Stimulated activated CD4-positive, alpha-beta T cell treated with anti-CD3 and anti-CD28 coated beads, Interleukin-4, amount 100 ng/mL, for 48 hours (primary cell): Measurements from ENCODE around the gene SORL1.

Experiments used
- DNase-seq, 2 donors: peaks; one replicate each; pipeline ENCODE4 v3.0.0-alpha.2; 2020; ENCODE audit warnings: low read depth in 2 of 2

SORL1 gene

DNA sequence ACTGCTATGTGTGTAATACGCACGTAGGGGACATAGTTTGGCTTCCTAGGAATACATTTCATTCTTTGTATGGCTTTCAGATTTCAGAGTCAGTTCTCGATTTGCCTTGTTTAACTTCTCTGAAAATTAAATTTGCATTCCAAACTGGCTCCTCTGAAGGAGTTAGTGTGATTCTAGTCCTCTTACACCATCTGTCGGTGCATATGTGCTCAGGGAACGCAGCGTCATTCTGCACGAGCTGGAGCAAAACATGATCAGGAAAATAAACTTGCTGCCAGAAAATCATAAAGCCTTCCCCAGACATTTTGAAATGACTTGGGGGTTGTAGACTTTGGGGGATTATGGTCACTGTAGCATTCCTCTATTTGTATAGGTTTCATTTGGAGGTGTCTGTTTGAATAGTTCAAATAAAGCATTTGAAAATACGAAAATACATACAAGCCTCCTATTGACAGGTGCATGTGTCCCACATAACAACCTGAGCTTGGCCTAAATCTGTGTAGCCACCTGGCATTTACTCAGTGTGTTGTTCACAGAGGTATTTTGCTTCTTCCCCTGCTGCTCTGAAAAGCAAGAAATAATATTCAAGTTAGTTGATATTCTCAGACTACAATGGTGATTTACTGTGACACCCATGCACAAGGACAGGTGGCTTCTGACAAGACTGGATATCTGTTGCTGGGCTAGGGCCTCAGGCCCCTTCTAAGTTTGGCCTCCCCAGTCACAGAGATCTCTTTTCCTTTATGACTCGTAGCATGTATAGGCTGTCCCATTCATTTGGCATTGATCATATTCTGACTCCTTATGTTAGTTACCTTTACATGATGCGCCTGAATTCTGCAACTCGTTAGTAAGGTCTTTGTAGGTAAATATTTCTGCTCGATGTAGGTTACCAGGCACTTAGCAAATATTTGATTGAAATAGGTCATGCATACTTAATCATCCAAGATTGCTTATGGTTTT, 82.3 kb downstream of the SORL1 start:
- no peak for DNase-seq

DNA sequence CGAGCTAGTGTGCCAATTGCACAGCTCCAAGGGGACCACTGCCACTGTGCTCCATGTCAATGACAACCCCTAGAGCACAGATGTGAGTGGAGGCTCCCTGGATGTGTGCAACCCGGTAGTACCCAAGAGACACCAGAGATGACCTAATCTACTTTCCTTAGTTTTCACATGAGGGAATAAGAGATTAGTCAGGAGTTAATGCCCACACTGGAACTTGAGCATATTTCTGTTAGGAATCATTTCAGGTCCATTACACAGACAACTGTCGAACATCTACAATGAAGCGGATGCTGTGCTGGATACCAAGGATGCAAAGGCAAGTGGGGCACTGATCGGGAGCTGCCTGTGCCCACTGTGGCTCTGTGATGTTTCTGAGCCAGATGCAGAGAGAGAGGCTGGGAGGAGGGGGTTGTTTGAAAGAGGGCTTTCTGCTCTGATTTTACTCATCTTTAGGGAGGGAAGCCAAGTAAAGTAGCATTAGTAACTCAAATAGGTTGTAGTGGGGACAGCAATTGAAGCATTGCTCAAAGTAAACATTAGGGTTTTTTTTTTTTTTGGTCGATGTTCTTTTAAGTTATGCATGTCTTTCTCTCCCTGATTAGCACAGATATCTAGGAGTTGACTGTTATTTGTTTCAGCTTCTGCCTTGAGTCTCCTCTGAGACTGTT, 83.1 kb downstream of the SORL1 start:
- DNase-seq, result no peak

DNA sequence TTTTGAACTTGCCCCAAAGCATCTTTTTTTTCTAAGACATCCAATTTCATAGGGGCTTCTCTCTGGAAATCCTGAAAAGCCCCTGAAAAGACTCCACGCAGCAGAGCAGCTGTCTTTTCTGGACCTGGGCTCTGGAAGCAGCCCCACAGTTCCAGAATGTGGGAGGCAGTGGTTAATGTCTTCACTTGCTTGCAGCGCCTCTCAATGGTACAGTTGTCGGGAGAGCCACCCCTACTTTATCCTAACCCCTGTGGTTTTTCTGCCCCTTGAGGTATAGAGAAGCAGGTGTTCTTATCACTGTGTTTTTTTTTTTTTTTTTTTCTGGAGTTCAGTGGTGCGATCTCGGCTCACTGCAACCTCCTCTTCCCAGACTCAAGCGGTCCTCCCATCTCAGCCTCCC, 84.0 kb downstream of the SORL1 start:
- DNase-seq, result no peak

DNA sequence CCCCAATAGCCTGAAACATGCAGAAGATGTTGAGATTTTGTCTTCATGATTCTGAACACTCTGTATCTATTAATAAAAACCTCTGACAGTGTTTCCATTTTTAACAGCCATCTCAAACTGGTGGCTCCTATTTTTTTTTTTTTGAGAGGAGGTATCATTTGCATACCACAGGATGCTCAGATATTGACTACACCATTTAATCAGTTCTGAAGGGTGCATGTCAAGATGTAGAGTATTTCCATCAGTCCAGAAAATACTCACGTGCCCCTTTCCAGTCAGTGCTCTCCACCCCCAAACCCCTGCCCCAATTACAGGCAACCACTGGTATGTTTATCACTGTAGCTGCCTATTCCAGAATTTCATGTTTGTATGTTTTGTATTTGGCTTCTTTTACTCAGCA, 85.9 kb downstream of the SORL1 start:
- DNase-seq, result no peak

DNA sequence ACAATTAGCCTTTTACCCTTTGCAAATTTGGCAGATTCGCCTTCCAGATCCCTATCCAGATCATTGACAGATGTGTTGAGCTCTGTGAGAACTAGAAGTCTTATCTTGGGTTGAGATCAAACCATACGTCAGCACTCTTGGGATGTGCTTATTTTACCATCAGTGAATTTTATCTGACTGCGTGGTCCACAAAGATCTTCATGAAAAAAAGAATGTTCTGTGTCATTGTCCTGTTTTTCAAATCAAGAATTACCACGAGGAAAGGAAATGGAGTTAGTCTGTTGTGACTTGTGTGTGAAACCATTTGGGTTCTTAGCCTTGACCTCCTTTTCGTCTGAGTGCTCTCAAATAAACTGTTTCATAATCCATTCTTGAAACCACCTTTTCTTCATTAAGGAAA, 86.9 kb downstream of the SORL1 start:
- DNase-seq, result no peak

DNA sequence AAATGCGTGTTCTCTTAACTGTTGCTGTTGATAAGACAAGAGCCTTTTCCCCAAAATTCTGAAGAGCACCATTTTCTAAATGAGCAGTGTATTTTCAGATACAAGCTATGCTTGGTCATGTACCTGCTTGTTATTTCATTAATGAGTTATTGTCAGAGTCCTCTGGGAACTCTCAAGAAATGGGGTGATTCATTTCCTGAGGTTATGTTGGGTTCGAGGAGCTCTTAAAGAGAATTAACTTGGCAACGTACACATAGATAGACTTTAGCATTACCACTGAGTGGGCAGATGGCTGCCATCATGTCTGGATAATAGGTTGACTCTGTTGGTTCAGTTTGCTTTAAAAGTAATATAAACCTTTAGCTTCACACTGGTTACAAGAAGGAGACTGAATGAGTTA, 88.5 kb downstream of the SORL1 start:
- DNase-seq, result no peak

DNA sequence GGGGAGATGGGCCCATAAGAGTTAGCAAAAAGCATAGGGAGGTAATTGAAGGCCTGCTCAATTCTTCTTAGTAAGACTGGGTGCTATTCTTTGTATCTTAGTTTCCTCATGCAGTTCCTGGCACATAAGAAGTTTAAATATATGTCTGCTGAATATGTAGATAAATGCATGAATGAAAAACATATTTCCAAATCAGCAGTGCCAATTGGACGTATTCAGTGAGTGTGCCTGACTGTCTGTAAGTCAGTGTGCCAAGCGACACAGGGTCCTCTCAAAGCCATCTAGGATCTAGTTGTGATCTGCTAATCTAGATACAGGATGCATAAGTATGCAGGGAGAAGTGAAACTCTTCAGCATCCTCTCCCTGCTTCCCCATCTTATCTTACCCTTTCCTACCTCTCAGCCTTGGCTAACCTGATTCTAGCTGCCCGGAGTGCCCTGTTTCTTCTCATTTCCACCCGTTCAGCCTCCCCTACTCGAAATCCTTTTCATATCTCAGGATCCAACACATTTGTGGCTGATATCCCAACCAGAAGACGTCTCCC, 91.8 kb downstream of the SORL1 start:
- DNase-seq, result no peak

DNA sequence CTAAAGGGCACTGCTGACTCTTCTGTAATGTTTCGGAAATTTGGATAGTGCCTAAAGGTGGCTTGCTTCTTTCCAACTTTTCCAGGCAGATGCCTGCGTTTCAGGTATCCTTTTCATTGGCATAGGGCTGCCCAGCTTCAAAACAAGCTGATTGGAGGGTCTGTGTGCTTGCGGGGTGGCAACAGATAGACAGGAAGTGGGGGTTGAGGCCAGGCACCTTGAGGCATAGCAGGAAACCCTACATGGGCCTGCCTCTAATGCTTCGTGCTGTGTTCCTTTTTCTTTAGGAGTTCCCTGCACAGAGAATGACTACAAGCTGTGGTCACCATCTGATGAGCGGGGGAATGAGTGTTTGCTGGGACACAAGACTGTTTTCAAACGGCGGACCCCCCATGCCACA, 92.8 kb downstream of the SORL1 start:
- DNase-seq, result no peak

DNA sequence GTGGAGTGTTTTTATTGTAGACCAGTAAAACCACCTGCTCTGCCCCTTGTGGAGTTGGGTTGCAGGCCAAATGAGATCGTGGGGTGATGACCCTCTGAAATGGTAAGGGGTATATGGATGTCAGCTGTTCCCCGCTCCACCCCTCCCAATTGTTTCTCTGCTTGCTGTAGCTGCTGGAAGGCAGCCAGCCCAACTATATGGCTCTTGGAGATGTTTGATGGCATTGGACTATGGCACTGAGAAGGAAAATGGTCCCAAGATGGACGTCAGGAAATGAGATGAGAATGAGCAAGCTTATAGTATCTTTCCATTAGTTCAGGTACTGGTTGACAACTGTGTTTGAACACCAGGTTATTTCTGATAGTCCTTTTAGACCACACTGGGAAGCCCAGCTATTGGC, 95.5 kb downstream of the SORL1 start:
- DNase-seq, result no peak

DNA sequence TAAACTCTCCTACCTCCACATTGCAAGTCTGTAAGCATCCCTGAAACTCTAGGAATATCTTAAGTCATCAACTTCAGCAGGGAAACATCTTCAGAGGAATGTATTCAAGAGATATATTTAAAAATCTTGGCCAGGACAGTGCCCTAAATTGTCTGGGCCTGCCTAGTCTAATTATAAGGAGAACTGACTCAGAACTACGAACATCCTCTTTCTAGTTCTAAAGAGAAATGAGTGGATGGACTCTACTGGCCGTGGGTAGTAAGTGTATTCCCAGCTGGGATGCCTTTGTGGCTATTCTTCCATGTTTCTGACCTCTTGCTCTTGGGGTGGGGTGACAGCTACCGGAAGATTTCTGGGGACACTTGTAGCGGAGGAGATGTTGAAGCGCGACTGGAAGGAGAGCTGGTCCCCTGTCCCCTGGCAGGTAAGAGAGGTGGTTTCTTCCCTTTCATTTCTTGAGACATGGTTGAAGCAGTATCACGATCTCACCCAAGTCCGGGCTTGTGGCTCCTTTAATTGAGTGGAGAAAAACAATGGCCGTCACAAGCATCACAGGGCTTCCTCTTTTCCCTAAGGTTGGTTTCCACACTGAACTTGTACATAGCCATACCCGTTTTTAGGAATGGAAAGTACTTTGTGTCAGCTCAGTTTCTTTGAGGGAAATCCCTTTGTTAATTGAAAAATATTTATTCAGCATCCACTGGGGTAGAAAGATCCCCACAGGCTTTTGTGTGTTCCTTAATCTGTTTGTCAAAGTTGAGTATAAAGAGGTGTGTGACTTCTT, 98.3 kb downstream of the SORL1 start:
- DNase-seq, result no peak

DNA sequence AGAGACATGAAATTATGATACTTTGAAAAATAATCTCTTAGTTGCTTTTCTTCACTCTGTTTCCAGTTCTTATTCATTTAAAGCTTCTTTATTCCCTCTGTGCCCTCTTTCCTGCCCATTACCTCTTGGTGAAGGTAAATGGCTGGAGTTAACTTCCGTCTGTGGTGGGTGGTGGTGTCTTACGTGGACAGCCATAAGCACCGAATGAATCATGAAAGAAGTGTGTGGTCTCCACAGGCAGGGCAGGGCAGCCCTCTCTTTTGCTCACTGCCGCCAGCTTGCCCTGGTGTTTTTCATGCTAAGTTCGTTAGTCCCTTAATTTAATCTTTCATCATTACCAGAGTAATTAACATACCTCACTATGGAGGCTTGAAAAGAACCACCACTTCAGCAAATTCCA, 99.3 kb downstream of the SORL1 start:
- no peak for DNase-seq

DNA sequence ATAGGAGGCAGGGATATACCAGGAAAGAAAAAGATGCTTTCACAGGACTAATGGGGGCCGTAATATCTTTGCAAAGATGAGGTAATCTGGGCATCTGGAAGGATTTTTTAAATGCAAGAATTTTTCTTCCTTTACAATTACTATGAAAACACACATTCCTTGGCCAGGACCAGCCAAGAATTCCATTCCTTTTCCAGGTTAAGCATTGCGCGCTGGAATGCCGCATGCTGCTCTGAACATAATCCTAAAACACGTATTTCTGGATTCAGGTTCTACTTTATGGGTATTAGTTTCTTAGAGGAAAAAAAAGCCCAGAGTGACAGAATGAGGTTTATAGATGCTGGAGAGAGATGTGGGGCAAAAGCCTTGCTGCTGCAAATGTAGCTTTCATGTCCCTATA, 100.0 kb downstream of the SORL1 start:
- no peak for DNase-seq

DNA sequence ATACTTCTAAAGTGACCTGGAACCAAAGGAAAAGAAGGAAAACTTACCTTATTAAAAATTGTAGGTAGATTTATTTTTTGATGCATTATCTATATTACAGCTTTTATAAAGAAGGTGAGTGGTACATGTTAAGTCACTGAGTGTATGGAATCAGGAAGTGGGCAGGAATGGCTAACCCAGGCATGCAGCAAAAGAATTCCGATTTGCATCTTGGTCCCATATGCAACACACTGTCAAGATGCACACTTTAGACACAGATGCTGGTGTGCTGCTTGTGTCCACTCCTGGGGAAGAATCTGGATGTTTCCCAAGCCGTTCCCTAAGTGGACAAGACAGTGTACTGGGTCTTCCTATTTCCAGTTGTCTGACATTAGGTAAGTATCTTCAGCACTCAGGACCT, 100.5 kb downstream of the SORL1 start:
- DNase-seq, result no peak

DNA sequence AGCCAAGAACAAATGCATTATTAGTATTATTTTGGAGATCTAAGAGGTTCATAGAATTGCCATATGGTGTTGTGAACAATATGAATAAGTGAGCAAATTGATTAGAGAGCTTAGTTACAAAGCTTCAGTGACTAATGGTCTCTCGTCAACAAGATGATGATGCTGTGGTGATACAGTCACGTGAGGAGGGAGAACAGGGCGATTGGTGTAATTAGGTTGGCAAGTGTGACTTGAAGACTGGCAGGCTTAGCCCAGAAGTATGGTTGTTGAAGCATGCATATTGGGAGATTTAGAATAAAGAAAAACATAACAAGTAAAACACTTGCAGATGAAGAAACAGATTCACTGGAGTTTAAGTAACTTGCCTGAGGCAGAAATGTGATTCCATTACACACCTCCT, 101.3 kb downstream of the SORL1 start:
- DNase-seq, result no peak

DNA sequence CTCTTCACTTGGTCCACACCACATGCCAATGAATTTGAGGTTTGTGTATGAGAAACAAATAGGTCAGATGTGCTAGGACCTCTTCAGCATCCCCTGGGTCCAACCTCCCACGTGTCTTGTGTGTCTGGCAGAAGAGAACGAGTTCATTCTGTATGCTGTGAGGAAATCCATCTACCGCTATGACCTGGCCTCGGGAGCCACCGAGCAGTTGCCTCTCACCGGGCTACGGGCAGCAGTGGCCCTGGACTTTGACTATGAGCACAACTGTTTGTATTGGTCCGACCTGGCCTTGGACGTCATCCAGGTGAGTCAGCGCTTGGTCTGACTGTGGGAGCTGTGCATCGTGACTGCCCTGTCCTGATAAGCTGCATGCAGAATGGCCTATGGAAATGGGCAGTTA, 101.7 kb downstream of the SORL1 start:
- no peak for DNase-seq

DNA sequence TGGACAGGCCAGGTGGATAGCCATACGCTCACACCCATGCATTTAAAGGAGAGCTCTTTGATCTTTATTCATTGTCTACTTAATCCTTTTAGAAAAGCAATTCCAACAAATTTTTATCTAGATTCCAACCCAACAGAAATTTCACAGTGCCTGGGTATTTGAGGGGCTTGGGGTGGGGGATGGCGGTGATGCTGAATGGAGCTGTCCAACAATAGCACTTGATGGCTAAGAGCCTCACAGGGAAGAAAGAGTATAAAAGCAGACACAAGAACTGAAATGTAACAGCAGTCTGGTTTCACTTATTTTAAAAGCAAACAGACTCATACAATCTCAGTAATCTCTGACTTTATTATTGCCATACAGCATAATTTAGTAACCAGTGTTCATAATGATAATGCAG, 102.4 kb downstream of the SORL1 start:
- DNase-seq, result no peak

DNA sequence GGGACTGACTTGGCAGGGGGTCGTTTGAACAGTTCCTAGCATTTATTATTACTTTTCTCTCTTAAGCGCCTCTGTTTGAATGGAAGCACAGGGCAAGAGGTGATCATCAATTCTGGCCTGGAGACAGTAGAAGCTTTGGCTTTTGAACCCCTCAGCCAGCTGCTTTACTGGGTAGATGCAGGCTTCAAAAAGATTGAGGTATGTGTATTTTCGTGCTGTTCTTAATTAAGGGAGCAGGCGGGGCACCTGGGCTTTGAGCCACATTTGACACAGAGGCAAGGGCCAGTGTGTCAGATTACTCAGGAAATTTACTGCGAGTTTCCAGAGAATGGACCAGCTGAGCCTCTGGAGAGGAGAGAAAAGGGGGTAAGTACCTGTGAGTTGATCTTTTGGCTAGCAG, 103.0 kb downstream of the SORL1 start:
- no peak for DNase-seq

DNA sequence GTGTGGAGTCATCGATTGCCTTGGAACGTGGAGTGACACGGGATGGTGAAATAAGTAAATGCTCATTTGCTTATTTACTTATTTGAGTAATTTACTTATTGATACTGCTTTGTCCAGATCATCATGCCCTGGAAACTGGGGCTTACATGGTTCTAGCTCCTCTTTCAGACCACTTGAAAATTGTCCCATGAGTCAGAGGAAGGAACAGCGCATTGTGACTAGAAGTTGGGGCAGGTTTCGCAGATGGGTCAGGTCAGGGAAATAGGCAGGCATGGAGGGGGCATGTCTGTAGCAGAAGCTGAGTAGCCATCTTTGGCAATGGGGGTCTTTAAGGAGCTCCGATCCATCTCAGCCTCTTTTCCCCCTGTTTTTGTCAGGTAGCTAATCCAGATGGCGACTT, 104.8 kb downstream of the SORL1 start:
- no peak for DNase-seq

DNA sequence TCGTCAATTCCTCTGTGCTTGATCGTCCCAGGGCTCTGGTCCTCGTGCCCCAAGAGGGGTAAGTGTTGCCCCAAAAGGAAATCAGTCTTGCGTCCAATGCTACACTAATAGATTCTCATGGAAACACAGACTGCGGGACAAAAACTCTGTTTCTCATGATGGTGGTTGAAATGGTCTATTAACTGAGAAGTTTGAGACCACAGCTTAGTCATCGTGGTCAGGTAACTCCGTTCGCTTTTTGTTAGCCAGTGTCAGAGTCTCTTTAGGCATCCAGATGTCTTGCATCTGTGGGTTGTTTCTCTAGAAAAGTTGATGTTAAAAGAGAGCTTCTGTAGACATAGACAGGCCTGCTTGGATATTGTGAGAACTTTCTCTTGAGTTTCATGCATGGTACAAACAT, 105.2 kb downstream of the SORL1 start:
- no peak for DNase-seq

DNA sequence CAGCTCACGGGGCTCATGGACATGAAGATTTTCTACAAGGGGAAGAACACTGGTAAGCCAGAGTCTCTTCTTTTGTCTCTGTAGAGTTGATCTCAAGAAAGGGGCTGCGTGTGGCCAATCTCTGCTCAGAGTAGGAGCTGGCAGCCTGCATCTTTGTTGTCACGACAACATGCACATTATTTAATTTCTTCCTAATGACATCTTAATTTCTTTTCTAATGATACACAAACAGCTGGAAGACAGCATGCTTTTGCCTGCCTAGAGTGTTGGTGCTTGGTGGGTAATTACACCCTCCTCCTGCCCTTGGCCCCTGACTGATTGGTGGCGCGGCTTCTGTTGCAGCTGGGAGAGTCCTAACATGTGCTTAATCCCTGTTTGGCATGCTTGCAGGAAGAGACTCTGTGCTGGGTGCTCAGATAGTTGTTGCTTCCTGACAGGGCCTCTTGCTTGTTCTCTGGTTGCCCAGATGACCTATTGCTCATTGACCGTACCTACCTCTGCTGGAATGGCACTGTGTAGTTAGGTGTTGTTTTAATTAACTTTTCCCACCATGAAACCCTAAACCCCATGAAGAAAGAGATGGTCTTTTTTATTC, 107.6 kb downstream of the SORL1 start:
- no peak for DNase-seq

DNA sequence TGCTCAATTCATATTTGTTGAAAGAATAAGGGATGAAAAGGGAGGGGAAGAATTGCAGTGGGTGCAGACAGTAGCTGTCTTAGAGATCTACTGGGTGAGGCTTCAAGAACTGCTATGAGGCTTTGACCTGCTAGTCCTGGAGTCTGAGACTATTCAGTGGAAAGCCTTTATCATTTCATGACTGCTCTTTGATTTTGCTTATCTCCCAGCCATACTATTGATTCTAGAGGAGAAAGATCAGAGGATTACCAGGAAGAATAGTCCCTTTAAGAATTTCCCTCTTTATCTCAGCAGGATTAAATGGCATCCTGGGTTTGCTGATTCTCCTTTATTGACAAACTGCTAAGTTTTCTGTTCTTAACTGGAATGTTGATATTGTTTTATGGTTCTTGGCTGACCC, 108.1 kb downstream of the SORL1 start:
- DNase-seq, result no peak

DNA sequence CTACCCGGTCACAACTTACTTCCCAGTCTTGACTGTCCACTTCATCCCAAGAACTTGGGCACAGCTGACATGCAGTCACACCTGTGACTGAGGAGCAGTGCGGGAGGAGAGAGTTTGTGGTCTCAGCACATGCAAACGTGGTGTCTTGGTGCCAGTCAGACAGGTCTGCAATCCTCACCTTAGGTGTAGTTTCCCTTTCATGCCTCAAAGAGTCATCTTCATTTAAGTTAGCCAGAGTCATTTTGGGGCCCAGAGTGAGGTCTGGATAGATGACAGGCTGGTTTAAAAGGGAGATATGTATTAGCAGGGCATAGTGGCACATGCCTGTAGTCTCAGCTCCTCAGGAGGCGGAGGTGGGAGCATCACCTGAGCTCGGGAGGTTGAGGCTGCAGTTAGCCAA, 109.1 kb downstream of the SORL1 start:
- DNase-seq, result no peak
